PC-9 (cell line): ENCODE data around the gene DOHH. TPM values are rescaled to one million over a fixed set of nuclear protein-coding genes. Genes with fewer than 3 reads are reported as not detected.

Source experiments
- BruUV-seq: library from RNA; stranded (reverse); fragments of 400-500 nt; replicated peaks from 2 replicates; lab custom pipeline; 2021; lab: Mats Ljungman, UMichigan
- CTCF ChIA-PET: fragments of 300-600 bp; sonication (Branson Sonifier 250); formaldehyde crosslinking; loops from one replicate; lab custom pipeline; 2022; ENCODE audit warnings: antibody characterized with exemption; lab: Charles Lee
- POLR2A ChIA-PET: fragments of 300-600 bp; sonication (Branson Sonifier 250); formaldehyde crosslinking; loops from one replicate; lab custom pipeline; 2022; ENCODE audit warnings: antibody characterized with exemption; ENCODE audit not compliant: unreplicated experiment; lab: Charles Lee
- DNase-seq, 2 experiments: peaks; one replicate each; pipeline versions ENCODE4 v3.0.0 to v3.0.0-alpha.2; 2015 to 2022; ENCODE audit warnings: mixed read lengths in 1 of 2
- H2AFZ ChIP-seq: fragments of 200-600 bp; sonication (generic); 2 replicates; pipeline ENCODE4 v1.8.1; 2017; ENCODE audit warnings: antibody characterized with exemption
- H3F3A ChIP-seq: fragments of 200-600 bp; sonication (generic); 2 replicates; pipeline ENCODE4 v1.8.1; 2017; ENCODE audit warnings: antibody characterized with exemption, mild to moderate bottlenecking, low read depth; ENCODE audit not compliant: insufficient read depth
- H3K27ac ChIP-seq: fragments of 200-600 bp; sonication (generic); 2 replicates; pipeline ENCODE4 v1.6.1; 2016; ENCODE audit warnings: mixed run types
- H3K27me3 ChIP-seq: fragments of 200-600 bp; sonication (generic); 2 replicates; pipeline ENCODE4 v1.6.1; 2016; ENCODE audit warnings: low read depth, mixed run types; ENCODE audit not compliant: insufficient read depth
- H3K36me3 ChIP-seq: fragments of 200-600 bp; sonication (generic); 2 replicates; pipeline ENCODE4 v1.6.1; 2016; ENCODE audit warnings: low read depth, mixed run types
- H3K4me1 ChIP-seq: fragments of 200-600 bp; sonication (generic); replicated peaks from 2 replicates; pipeline ENCODE4 v1.6.1; 2016; ENCODE audit warnings: mixed run types; ENCODE audit not compliant: insufficient read depth
- H3K4me2 ChIP-seq: fragments of 200-600 bp; sonication (generic); 2 replicates; pipeline ENCODE4 v1.6.1; 2017; ENCODE audit warnings: mixed run types
- H3K4me3 ChIP-seq: fragments of 200-600 bp; sonication (generic); 2 replicates; pipeline ENCODE4 v1.6.1; 2016; ENCODE audit warnings: mixed run types
- H3K79me2 ChIP-seq: fragments of 200-600 bp; sonication (generic); 2 replicates; pipeline ENCODE4 v1.6.1; 2017; ENCODE audit warnings: low read depth, mixed run types
- H3K9me2 ChIP-seq: fragments of 200-600 bp; sonication (generic); 2 replicates; pipeline ENCODE4 v1.8.1; 2017; ENCODE audit warnings: mild to moderate bottlenecking; ENCODE audit not compliant: insufficient read depth
- H3K9me3 ChIP-seq: fragments of 200-600 bp; sonication (generic); 2 replicates; pipeline ENCODE4 v1.8.1; 2016; ENCODE audit warnings: low read depth; ENCODE audit not compliant: insufficient read depth
- H4K20me1 ChIP-seq: fragments of 200-600 bp; sonication (generic); 2 replicates; pipeline ENCODE4 v1.8.1; 2017; ENCODE audit not compliant: insufficient read depth
- CTCF ChIP-seq: fragments of 200-600 bp; sonication (generic); conservative IDR thresholded peaks from 2 replicates; pipeline ENCODE4 v1.6.1; 2017; ENCODE audit warnings: mixed run types, antibody characterized with exemption, mild to moderate bottlenecking, moderate library complexity
- EZH2 ChIP-seq: fragments of 200-600 bp; sonication (generic); IDR thresholded peaks from 2 replicates; pipeline ENCODE4 v1.8.0; 2017; ENCODE audit warnings: antibody characterized with exemption, low read depth
- intact Hi-C: fragments of 100-400 bp; cut with micrococcal nuclease; formaldehyde crosslinking; loops from one replicate; pipeline ENCODE4 v1.10.0; 2022; ENCODE audit not compliant: unreplicated experiment
- total RNA-seq: library from RNA; stranded (reverse); gene quantifications from 2 replicates; pipeline ENCODE4 v1.2.3, GENCODE V29; 2021

The DOHH gene
- total RNA-seq, 1 experiment from 2014 or later: 7.7 TPM

GRCh38 chr19:3507371-3508120 lies 7.1 kb upstream of the DOHH start:
- H4K20me1 ChIP-seq: peaks cover 22% of the 10 kb centered on the region
- H3K9me2 ChIP-seq: no peaks in the 10 kb centered on the region
- no peaks in the 10 kb centered on the region for H3K27me3 ChIP-seq
- CTCF ChIA-PET: interaction anchor here (0.6 kb wide), 1 partner anchor 203 kb away, joined by 3 read pairs; no protein-coding TSS in a partner anchor
- H3K36me3 ChIP-seq: no peaks in the 10 kb centered on the region
- H3K27ac ChIP-seq: no peak overlapping the region
- no peak for TF ChIP-seq CTCF
- peaks cover 55% of the 10 kb centered on the region for H3K79me2 ChIP-seq
- POLR2A ChIA-PET: interaction anchor here (0.7 kb wide), 1 partner anchor 231 kb away, joined by 3 read pairs; no protein-coding TSS in a partner anchor
- peak overlapping the region; percentile 68 for H3K4me3 ChIP-seq
- 0 out of 2 replicates have a peak, but pooled peaks cover 10% of the 10 kb centered on the region for H3K4me1 ChIP-seq
- H2AFZ ChIP-seq: no peak overlapping the region
- intact Hi-C loops: no loop called here
- no peaks in the 10 kb centered on the region for H3K9me3 ChIP-seq
- peak overlapping the region; percentile 82 for H3K4me2 ChIP-seq
- DNase-seq: no peak
- H3F3A ChIP-seq: peaks cover 12% of the 10 kb centered on the region; the same call in 1 of the 2 replicates
- BruUV-seq: TSS peak; percentile 45

GRCh38 chr19:3506384-3507340 lies 6.2 kb upstream of the DOHH start:
- Histone ChIP-seq H3K79me2 (peaks cover 48% of the 10 kb centered on the region), H3K4me3 (peak overlapping the region; percentile 68), H3K4me1 (0 out of 2 replicates have a peak, but pooled peaks cover 10% of the 10 kb centered on the region), H3K9me2 (no peaks in the 10 kb centered on the region), H3K36me3 (no peaks in the 10 kb centered on the region), H3K9me3 (no peaks in the 10 kb centered on the region), H4K20me1 (peaks cover 16% of the 10 kb centered on the region), H3F3A (peaks cover 12% of the 10 kb centered on the region; the same call in 1 of the 2 replicates), H3K27ac (no peak overlapping the region), H2AFZ (peak overlapping the region; percentile 70), H3K4me2 (peak overlapping the region; percentile 82), H3K27me3 (no peaks in the 10 kb centered on the region)
- intact Hi-C loops: no loop called here
- ChIA-PET POLR2A (interaction anchor here (0.7 kb wide), 1 partner anchor 230 kb away, joined by 3 read pairs; no protein-coding TSS in a partner anchor), CTCF (interaction anchor here (0.6 kb wide), 2 partner anchors 202 to 619 kb away, joined by 3 read pairs; no protein-coding TSS in a partner anchor)
- TF ChIP-seq EZH2: no peak
- TF ChIP-seq CTCF: no peak
- no peak for DNase-seq
- no TSS peak for BruUV-seq
